ENCODE measurements around the gene SERPINA5. TPM values are rescaled to one million over a fixed set of nuclear protein-coding genes. Genes with fewer than 3 reads are reported as not detected.

SERPINA5 gene
- total and polyA plus RNA-seq, 2 of the 13 experiments (the other 11 are each of a cell fraction or from before 2014, with no cell fraction given), result 449 to 498 TPM

GRCh38 chr14:94598816-94599655 lies 17.8 kb downstream of the SERPINA5 start (continued):
- no peak for TF ChIP-seq ZNF513 (CRISPR knock-in tag; conservative IDR thresholded peaks at IDR 0.05)
- no peak for TF ChIP-seq ZNF841 (CRISPR knock-in tag; IDR thresholded peaks at IDR 0.05; ENCODE audit: borderline replicate concordance)
- TF ChIP-seq CBX2 (IDR thresholded peaks at IDR 0.05; ENCODE audit: low read depth, low read length), result no peak
- 0 out of 2 replicates have a peak, but pooled peaks have one; percentile 50 for TF ChIP-seq CBX2 (CRISPR knock-in tag; IDR thresholded peaks at IDR 0.05; ENCODE audit: low read depth)
- TF ChIP-seq ZNF570 (CRISPR knock-in tag; IDR thresholded peaks at IDR 0.05; ENCODE audit: borderline replicate concordance), result no peak
- peak; percentile 94 for TF ChIP-seq ATF2 (CRISPR knock-in tag; IDR thresholded peaks at IDR 0.05)
- no peak for TF ChIP-seq CHD2 (IDR thresholded peaks at IDR 0.05; ENCODE audit: low read depth, low read length)
- no peak for TF ChIP-seq ZBTB44 (CRISPR knock-in tag; IDR thresholded peaks at IDR 0.05)
- no peak for TF ChIP-seq ZNF446 (CRISPR knock-in tag; IDR thresholded peaks at IDR 0.05)
- TF ChIP-seq ZNF547 (CRISPR knock-in tag; IDR thresholded peaks at IDR 0.05), result no peak; the same call in 1 of the 2 replicates
- TF ChIP-seq NFAT5 (CRISPR knock-in tag; IDR thresholded peaks at IDR 0.05), result no peak
- no peak for TF ChIP-seq ZNF30 (CRISPR knock-in tag; IDR thresholded peaks at IDR 0.05)
- TF ChIP-seq ARID3A (IDR thresholded peaks at IDR 0.05; ENCODE audit: low read depth, low read length), result peak; percentile 18; the same call in 1 of the 2 replicates
- TF ChIP-seq SMC3 (IDR thresholded peaks at IDR 0.05; ENCODE audit: low read length), result peak; percentile 76
- TF ChIP-seq SRF (IDR thresholded peaks at IDR 0.05; ENCODE audit: low read depth, low read length), result no peak
- TF ChIP-seq NFKBIZ (CRISPR knock-in tag; IDR thresholded peaks at IDR 0.05), result peak; percentile 38; the same call in 1 of the 2 replicates
- peak; percentile 75; the same call in 1 of the 2 replicates for TF ChIP-seq ARNTL (CRISPR knock-in tag; IDR thresholded peaks at IDR 0.05)
- no peak for TF ChIP-seq NPAS2 (CRISPR knock-in tag; IDR thresholded peaks at IDR 0.05; ENCODE audit: borderline replicate concordance)
